CD14-positive monocyte (primary cell): ENCODE data around the gene EPN1. TPM values are rescaled to one million over a fixed set of nuclear protein-coding genes. Genes with fewer than 3 reads are reported as not detected.

Experiments
- DNase-seq, 3 donors: peaks; one replicate each; pipeline ENCODE4 v3.0.0-alpha.2; 2011 to 2022
- H2AFZ ChIP-seq: 2 replicates; pipeline ENCODE4 v1.6.0; 2012; ENCODE audit warnings: mild to moderate bottlenecking, low read depth, low read length, inconsistent platforms; ENCODE audit not compliant: insufficient read depth, poor library complexity, severe bottlenecking
- H3K27ac ChIP-seq, 2 donors: 1 replicate in 1 of 2; 2 replicates in 1 of 2; pipeline ENCODE4 v1.5.1; 2012 to 2013; ENCODE audit warnings: low read length in 2 of 2, control low read depth in 1 of 2, inconsistent platforms in 1 of 2, low read depth in 1 of 2, mild to moderate bottlenecking in 1 of 2
- H3K27me3 ChIP-seq, 2 donors: one replicate each; pipeline versions ENCODE4 v1.6.0 to v1.6.1; 2011 to 2013; ENCODE audit warnings: low read length in 2 of 2; ENCODE audit not compliant: control insufficient read depth in 2 of 2, insufficient read depth in 2 of 2
- H3K36me3 ChIP-seq, 2 donors: replicated peaks in 1 of 2; 1 replicate in 1 of 2; 2 replicates in 1 of 2; pipeline versions ENCODE4 v1.5.1 to v1.6.1; 2012 to 2013; ENCODE audit warnings: low read length in 2 of 2, control low read depth in 1 of 2, inconsistent platforms in 1 of 2, mild to moderate bottlenecking in 1 of 2; ENCODE audit not compliant: insufficient read depth in 2 of 2, control insufficient read depth in 1 of 2
- H3K4me1 ChIP-seq, 2 donors: 1 replicate in 1 of 2; 2 replicates in 1 of 2; pipeline versions ENCODE4 v1.5.1 to v1.6.1; 2012 to 2013; ENCODE audit warnings: low read length in 2 of 2, control low read depth in 1 of 2, inconsistent platforms in 1 of 2, mild to moderate bottlenecking in 1 of 2, moderate library complexity in 1 of 2; ENCODE audit not compliant: insufficient read depth in 2 of 2, control insufficient read depth in 1 of 2
- H3K4me2 ChIP-seq: replicated peaks from 2 replicates; pipeline ENCODE3; 2012; ENCODE audit warnings: low read length, moderate library complexity, mild to moderate bottlenecking; ENCODE audit not compliant: poor library complexity, severe bottlenecking; ENCODE audit errors: extremely low read depth
- H3K4me3 ChIP-seq, 3 experiments: fragments of 200-600 bp in 1 of 3; sonication (generic) in 1 of 3; replicated peaks in 1 of 3; 1 replicate in 2 of 3; 2 replicates in 1 of 3; pipeline ENCODE4 v1.5.1; 2011 to 2013; ENCODE audit warnings: low read length in 3 of 3, mild to moderate bottlenecking in 3 of 3, control low read depth in 2 of 3, low read depth in 2 of 3, inconsistent platforms in 1 of 3, moderate library complexity in 1 of 3
- H3K79me2 ChIP-seq: 2 replicates; pipeline ENCODE4 v1.6.0; 2012; ENCODE audit warnings: mild to moderate bottlenecking, control low read depth, inconsistent platforms, low read length, moderate library complexity; ENCODE audit not compliant: insufficient read depth
- H3K9ac ChIP-seq: 2 replicates; pipeline ENCODE4 v1.6.0; 2017; ENCODE audit warnings: low read length, mild to moderate bottlenecking; ENCODE audit not compliant: insufficient read depth, poor library complexity, severe bottlenecking
- H3K9me3 ChIP-seq, 2 donors: replicated peaks in 1 of 2; 1 replicate in 1 of 2; 2 replicates in 1 of 2; pipeline versions ENCODE4 v1.5.1 to v1.6.1; 2012 to 2013; ENCODE audit warnings: low read length in 2 of 2, control low read depth in 1 of 2; ENCODE audit not compliant: control insufficient read depth in 1 of 2, insufficient read depth in 1 of 2
- H4K20me1 ChIP-seq: 2 replicates; pipeline ENCODE4 v1.6.0; 2012; ENCODE audit warnings: mild to moderate bottlenecking, low read length, control low read depth, moderate library complexity; ENCODE audit not compliant: insufficient read depth
- H3K27ac Mint-ChIP-seq, 7 donors: one replicate each; pipeline ENCODE4 v1.8.0; 2020; ENCODE audit warnings: mild to moderate bottlenecking in 7 of 7, mixed read lengths in 7 of 7, moderate library complexity in 6 of 7, inconsistent platforms in 2 of 7
- H3K27me3 Mint-ChIP-seq, 3 donors: one replicate each; pipeline ENCODE4 v1.8.0; 2021 to 2022; ENCODE audit warnings: low read depth in 3 of 3, mild to moderate bottlenecking in 3 of 3, mixed read lengths in 3 of 3, moderate library complexity in 3 of 3, inconsistent platforms in 1 of 3
- H3K36me3 Mint-ChIP-seq, 2 donors: one replicate each; pipeline ENCODE4 v1.8.0; 2020; ENCODE audit warnings: mixed read lengths in 2 of 2, inconsistent platforms in 1 of 2, mild to moderate bottlenecking in 1 of 2
- H3K4me1 Mint-ChIP-seq: one replicate; pipeline ENCODE4 v1.8.0; 2020; ENCODE audit warnings: mild to moderate bottlenecking, mixed read lengths
- H3K4me3 Mint-ChIP-seq, 2 donors: one replicate each; pipeline ENCODE4 v1.8.0; 2020; ENCODE audit warnings: mild to moderate bottlenecking in 2 of 2, mixed read lengths in 2 of 2, moderate library complexity in 1 of 2
- H3K9me3 Mint-ChIP-seq, 7 donors: one replicate each; pipeline ENCODE4 v1.8.0; 2020 to 2022; ENCODE audit warnings: mixed read lengths in 7 of 7, mild to moderate bottlenecking in 6 of 7, moderate library complexity in 6 of 7, inconsistent platforms in 2 of 7
- CTCF ChIP-seq: fragments of 200-600 bp; IDR thresholded peaks from one replicate; pipeline ENCODE4 v1.8.0; 2022; ENCODE audit warnings: antibody characterized with exemption, mild to moderate bottlenecking
- WGBS: methylation state at CpG from one replicate; pipeline ENCODE4 v1.1.5; 2013; ENCODE audit warnings: missing lambda C conversion rate; ENCODE audit not compliant: insufficient coverage; 5-methylcytosine and 5-hydroxymethylcytosine counted together
- intact Hi-C, 2 donors: fragments of 100-400 bp; cut with micrococcal nuclease; formaldehyde crosslinking; loops; one replicate each; pipeline versions ENCODE4 v1.15.0 to v1.15.1; 2023
- polyA plus RNA-seq, 3 donors: library from polyadenylated mRNA; depleted of rRNA in 1 of 3; unstranded in 2 of 3; stranded (reverse) in 1 of 3; fragments of 300-500 nt in 2 of 3; fragments of >200 nt in 1 of 3; fragmentation: Illumina TruSeq in 2 of 3; gene quantifications; 1 replicate in 2 of 3; 2 replicates in 1 of 3; pipeline ENCODE4 v1.2.3, GENCODE V29; 2012 to 2021

Gene EPN1
- polyA plus RNA-seq, 3 donors = 18.7 to 75.2 (median 19.2) TPM

DNA sequence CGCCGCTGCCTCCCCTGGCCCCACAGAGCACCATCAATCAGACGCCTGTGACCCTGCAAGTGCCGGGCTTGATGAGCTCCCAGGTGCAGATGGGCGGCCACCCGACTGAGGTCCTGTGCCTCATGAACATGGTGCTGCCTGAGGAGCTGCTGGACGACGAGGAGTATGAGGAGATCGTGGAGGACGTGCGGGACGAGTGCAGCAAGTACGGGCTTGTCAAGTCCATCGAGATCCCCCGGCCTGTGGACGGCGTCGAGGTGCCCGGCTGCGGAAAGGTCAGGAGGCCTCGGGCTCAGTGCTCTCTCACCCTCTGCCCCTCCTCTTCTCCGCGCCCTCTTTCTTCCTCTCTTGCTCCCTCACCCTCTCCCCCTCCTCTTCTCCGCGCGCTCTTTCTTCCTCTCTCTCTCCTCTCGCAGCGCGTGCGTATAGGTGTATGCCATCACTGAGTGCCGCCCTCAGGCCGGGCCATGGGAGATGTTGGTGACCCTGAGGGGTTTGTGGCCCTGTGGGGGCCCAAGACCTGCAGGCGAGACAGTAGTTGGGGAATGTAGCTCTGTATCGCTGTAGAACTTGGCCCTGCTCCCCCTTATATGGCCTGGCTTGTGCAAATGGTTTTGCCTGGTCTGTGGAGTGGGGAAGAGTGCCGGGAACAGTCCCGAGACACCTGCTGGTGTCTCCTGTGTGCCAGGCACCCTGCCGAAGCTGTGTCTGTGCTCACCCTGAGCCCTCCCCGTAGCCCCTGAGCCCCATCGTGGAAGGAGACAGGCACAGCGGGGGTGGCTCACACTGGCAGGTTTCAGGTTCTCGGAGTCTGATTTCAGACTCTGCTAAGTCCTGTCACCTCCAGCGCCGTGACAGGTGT, 5.4 kb upstream of the EPN1 start:
- Mint-ChIP-seq H3K27me3 (no peaks in the 10 kb centered on the region), H3K9me3 (peaks cover 0 to 2% (median 0%) of the 10 kb centered on the region in 7 donors), H3K4me3 (no peak overlapping the region), H3K36me3 (peaks cover 72 to 92% of the 10 kb centered on the region in 2 donors), H3K27ac (peak overlapping the region in 1 of 7 donors; percentile 30), H3K4me1 (peaks cover 12% of the 10 kb centered on the region)
- Histone ChIP-seq H2AFZ (no peak overlapping the region), H4K20me1 (peaks cover 98% of the 10 kb centered on the region), H3K36me3 (peaks cover 67 to 85% of the 10 kb centered on the region in 2 donors), H3K4me1 (peaks cover 4 to 5% of the 10 kb centered on the region in 2 donors), H3K9me3 (no peaks in the 10 kb centered on the region), H3K27me3 (no peaks in the 10 kb centered on the region), H3K79me2 (peaks cover 90% of the 10 kb centered on the region), H3K9ac (no peak overlapping the region), H3K27ac (no peak overlapping the region), H3K4me2 (no peak overlapping the region), H3K4me3 (no peak overlapping the region)
- WGBS = 88% methylated on average over 26 of the region's 43 CpGs
- intact Hi-C loops = loop anchor here in 1 of 2 donors (2.0 kb wide), 1 partner anchor 13 kb away; no protein-coding TSS in a partner anchor
- TF ChIP-seq CTCF = no peak
- no peak for DNase-seq

GRCh38 chr19:55670280-55671053, 4.6 kb upstream of the EPN1 start:
- Histone ChIP-seq H3K27me3 (no peaks in the 10 kb centered on the region), H3K4me3 (no peak overlapping the region), H3K36me3 (peaks cover 62 to 77% of the 10 kb centered on the region in 2 donors), H3K9ac (no peak overlapping the region), H3K9me3 (no peaks in the 10 kb centered on the region), H3K4me2 (no peak overlapping the region), H3K79me2 (peaks cover 87% of the 10 kb centered on the region), H4K20me1 (peaks cover 91% of the 10 kb centered on the region), H2AFZ (no peak overlapping the region), H3K27ac (peak overlapping the region in 1 of 2 donors; percentile 14), H3K4me1 (peaks cover 5 to 7% of the 10 kb centered on the region in 2 donors)
- Mint-ChIP-seq H3K36me3 (peaks cover 68 to 86% of the 10 kb centered on the region in 2 donors), H3K27ac (peak overlapping the region in 5 of 7 donors; percentile 11 to 68 (median 48)), H3K4me3 (no peak overlapping the region), H3K27me3 (no peaks in the 10 kb centered on the region), H3K4me1 (peaks cover 12% of the 10 kb centered on the region), H3K9me3 (peaks cover 0 to 2% (median 0%) of the 10 kb centered on the region in 7 donors)
- DNase-seq = peak in 2 of 3 donors; percentile 14 to 47
- no peak for TF ChIP-seq CTCF
- 94% methylated on average over 22 of the region's 23 CpGs for WGBS
- intact Hi-C loops = loop anchor here in 1 of 2 donors (2.0 kb wide), 1 partner anchor 14 kb away; no protein-coding TSS in a partner anchor
